Fibroblast of skin of left biceps (primary cell): ENCODE results near the gene KIF21A.
"Not testable (repeated sequence)": the region's sequence is repeated elsewhere in the genome, so short reads cannot be mapped to it uniquely, and the experiment has no call there.

Experiments
- DNase-seq, 2 experiments: peaks; one replicate each; pipeline ENCODE4 v3.0.0-alpha.2; 2013; ENCODE audit warnings: low read depth in 2 of 2

KIF21A gene, protein sequence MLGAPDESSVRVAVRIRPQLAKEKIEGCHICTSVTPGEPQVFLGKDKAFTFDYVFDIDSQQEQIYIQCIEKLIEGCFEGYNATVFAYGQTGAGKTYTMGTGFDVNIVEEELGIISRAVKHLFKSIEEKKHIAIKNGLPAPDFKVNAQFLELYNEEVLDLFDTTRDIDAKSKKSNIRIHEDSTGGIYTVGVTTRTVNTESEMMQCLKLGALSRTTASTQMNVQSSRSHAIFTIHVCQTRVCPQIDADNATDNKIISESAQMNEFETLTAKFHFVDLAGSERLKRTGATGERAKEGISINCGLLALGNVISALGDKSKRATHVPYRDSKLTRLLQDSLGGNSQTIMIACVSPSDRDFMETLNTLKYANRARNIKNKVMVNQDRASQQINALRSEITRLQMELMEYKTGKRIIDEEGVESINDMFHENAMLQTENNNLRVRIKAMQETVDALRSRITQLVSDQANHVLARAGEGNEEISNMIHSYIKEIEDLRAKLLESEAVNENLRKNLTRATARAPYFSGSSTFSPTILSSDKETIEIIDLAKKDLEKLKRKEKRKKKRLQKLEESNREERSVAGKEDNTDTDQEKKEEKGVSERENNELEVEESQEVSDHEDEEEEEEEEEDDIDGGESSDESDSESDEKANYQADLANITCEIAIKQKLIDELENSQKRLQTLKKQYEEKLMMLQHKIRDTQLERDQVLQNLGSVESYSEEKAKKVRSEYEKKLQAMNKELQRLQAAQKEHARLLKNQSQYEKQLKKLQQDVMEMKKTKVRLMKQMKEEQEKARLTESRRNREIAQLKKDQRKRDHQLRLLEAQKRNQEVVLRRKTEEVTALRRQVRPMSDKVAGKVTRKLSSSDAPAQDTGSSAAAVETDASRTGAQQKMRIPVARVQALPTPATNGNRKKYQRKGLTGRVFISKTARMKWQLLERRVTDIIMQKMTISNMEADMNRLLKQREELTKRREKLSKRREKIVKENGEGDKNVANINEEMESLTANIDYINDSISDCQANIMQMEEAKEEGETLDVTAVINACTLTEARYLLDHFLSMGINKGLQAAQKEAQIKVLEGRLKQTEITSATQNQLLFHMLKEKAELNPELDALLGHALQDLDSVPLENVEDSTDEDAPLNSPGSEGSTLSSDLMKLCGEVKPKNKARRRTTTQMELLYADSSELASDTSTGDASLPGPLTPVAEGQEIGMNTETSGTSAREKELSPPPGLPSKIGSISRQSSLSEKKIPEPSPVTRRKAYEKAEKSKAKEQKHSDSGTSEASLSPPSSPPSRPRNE (N-terminal part only)

GRCh38 chr12:39443081-39443928 is at the start of gene KIF21A:
TSS of gene KIF21A (minus strand) at chr12:39443120. CDS start at chr12:39442970, 150 bp downstream.
- peak; percentile 56 to 61 for DNase-seq

DNA sequence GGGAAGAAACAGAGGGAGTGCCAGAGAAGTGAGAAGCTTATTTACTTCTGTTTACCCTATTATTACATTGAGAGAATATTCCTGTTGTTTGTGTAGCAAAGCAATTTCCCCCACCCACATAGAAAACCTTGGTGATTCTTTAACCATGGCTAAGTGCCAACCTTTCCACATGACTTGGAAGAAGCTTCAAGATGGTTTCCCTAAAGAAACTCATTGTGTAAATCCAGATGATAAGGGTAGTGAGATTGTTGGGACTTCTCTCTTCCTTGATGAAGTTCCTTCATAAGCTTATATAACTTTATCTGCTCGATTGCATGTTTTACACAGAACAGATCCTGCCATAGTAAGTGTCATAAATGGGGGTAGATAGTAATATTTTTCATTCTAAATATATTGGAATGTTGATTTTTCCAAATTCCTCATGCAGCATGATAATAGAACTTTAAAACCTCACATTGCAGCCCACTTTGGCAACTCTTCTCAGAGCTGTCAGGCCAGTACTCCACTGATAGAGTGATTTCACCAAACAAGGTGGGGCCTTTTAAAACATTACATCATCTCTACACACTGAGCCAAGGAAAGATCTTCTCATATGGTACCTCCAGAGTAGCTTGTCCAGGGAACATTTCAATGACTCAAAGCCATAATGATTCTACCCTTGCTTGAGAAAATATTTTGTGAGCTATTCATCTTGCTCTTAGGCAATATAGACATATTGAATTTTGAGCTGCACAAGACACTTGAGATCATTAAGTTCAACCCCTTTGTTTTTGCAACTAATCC is 47.8 kb upstream of the KIF21A start:
- peak; percentile 1 to 13 for DNase-seq

DNA sequence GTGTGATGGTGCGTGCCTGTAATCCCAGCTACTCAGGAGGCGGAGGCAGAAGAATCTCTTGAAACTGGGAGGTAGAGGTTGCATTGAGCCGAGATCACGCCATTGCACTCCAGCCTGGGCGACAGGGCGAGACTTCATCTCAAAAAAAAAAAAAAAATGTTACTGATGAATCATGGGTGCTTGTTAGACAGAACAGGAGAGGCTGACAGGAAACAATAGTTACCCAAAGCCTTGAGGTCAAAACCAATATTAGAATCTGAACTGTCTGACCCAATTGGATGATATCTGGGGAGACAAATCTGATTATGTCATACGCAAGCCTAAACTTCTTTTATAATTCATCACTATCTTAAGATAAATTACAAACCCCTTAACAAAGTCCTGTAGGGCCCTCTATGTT is 40.7 kb upstream of the KIF21A start:
- DNase-seq = no peak

- no peak for DNase-seq
Measured at GRCh38 chr12:39483042-39483441, 40.1 kb upstream of the KIF21A start.

DNA sequence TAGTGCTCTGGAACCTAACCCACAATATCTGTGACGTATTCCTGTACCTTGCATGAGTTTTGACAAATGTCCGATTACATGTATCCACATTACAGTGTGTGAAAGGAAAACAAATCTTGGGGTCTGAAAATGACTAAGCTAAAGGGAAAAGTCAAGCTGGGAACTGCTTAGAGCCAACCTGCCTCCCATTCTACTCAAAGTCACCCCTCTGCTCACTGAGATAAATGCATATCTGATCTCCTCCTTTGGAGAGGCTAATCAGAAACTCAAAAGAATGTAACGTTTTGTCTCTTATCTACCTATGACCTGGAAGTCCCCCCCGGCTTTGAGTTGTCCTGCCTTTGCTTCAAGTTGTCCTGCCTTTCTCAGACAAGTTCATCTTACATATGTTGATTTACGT is 34.0 kb upstream of the KIF21A start:
- no peak for DNase-seq

DNA sequence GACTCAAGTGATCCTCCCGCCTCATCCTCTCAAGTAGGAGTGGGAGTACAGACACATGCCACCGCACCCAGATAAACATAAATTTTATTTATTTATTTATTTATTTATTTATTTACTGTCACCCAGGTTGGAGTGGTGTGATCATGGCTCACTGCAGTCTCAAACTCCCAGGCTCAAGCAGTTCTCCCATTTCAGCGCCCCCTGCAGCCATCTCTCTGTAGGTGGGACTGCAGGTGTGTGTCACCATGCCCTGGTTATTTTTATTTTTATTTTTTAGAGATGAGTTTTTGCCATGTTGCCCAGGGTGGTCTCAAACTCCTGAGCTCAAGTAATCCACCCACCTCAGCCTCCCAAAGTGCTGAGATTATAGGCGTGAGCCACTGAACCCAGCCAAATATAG is 33.2 kb upstream of the KIF21A start:
- no peak for DNase-seq

- not testable (repeated sequence) for DNase-seq
Measured at GRCh38 chr12:39475136-39475535, 32.2 kb upstream of the KIF21A start.

GRCh38 chr12:39467432-39467870 is 24.5 kb upstream of the KIF21A start:
- DNase-seq = no peak

DNA sequence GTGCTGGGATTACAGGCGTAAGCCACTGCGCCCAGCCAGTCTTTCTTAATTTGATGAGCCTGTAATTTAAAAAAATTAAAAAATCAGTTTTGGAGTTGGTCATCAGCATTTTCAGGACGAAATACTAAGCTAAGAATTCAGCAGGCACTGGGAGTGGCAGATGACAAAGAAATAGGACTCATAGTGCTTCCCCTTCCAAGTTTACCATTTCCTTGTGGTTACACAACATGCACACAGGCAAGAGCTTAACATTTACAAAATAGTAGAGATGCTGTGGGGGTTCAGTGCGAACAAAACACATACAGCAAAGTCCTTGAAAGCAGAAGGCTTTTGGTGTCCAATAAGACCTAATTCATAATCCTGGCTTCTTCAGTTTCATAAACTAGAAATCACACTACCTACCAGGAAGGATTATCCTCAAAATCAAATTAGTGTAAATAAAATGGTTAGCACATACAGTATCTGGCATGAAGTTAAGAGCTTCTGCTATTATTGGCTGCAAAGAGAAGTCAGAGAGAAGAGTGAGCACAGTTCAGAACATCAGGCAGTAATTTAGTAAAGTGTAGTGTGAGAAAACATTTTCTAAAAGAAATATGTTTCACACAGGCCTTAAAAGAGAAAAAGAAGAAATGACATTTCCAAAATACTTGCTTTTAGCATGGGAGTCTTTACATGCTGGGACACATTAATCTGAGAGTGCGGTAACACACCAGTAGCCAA is 22.2 kb upstream of the KIF21A start:
- no peak for DNase-seq

GRCh38 chr12:39461059-39461458 is 18.1 kb upstream of the KIF21A start:
- no peak for DNase-seq

- DNase-seq = no peak
Measured at GRCh38 chr12:39459027-39459434, 16.1 kb upstream of the KIF21A start.

DNA sequence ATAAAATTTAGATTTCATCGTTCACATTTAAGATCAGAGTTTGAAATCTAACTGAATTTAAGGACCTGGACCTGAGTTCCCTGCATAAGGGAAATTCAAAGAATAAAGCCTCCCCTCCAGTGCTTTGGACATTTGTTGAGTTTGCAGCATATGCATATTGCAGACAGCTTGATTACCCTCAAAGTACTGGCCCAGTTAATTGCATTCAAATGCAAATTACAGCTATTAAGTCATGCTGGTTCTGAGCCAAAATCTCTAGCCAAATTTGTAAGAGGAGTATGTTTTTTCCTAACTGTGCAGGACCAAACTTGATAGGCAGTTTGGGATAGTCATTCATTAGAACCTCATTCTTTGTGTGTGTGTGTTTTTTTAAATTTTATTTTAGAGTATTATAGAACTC is 9.1 kb upstream of the KIF21A start:
- no peak for DNase-seq

GRCh38 chr12:39448038-39448437 is 5.1 kb upstream of the KIF21A start:
- DNase-seq = no peak

- DNase-seq = no peak
Measured at GRCh38 chr12:39443929-39444209, 949 bp upstream of the KIF21A start.

DNA sequence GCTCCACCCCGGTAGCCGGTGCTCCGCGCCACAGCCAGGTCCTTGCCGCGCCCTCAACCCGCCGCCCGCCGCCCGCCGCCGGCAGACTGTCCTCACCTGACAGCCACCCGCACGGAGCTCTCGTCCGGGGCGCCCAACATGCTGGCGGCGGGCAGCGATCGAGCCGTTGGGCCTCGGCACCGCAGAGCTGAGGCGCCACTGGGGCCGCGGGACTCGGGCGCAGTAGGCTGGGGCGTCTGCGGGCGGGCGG is 164 bp downstream of the KIF21A start:
- no peak for DNase-seq

- no peak for DNase-seq
Measured at GRCh38 chr12:39441963-39442830, 723 bp downstream of the KIF21A start.

DNA sequence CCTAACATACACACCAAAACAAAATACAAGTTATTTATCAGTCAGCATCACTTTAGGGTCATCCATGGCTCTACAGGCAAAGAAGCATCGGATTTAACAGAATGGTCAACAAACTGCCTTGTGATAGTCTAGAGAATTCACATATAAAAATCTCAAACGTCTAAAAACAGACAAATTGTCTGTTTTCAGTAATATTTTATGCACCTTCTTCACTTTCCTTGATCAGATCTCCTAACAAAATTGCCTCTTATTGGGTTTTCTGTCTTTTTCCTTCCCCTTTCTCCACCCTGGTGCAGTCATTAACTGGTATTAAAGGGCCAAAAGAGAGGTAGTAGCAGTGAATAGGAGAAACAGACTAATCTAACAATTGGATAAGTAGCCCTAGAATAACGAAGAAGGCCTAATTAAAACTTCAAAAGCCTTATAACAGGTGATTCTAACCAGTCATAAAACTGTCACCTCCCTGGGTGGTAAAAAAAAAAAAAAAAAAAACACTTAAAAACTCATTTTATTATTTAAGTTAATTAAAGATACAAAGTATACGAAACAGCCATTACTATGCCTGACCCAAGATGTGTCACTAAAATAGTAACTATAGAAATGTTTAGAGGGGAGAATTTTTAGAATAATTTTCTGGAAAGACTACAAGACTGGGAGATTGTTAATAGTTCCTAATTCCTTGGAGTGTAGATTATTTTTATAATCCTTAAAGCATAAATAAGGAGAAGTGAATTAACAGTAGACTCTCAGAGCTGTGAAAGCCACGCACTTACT is 1.5 kb downstream of the KIF21A start:
- DNase-seq = no peak

DNA sequence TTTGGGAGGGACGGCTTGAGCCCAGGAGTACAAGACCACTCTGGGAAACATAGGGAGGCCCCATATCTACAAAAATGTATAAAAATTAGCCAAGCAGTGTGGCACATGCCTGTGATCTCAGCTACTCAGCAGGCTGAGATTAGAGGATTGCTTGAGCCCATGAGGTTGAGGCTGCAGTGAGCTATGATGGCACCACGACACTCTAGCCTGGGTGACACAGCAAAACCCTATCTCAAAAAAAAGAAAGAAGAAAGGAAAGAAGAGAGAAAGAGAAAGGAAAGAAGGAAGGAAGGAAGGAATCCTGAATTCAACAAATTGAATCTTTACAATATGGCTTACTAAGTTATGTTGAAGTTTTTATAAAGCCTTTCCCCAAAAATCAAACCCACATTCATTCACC is 2.1 kb downstream of the KIF21A start:
- DNase-seq = no peak
